Measurements from ENCODE around the gene WDR27.

GRCh38 chr6:169451065-169451838, 250.6 kb downstream of the WDR27 start:
- TF ChIP-seq CTCF (IDR thresholded peaks at IDR 0.05) (no peak), RAD21 (conservative IDR thresholded peaks at IDR 0.05 in 1 of 2, IDR thresholded peaks at IDR 0.05 in 1 of 2) (no peak), REST (IDR thresholded peaks at IDR 0.05) (no peak), EP300 (IDR thresholded peaks at IDR 0.05) (no peak), RFX5 (IDR thresholded peaks at IDR 0.05) (no peak), CHD2 (IDR thresholded peaks at IDR 0.05; ENCODE audit: low read length, partially characterized antibody) (no peak), MYC (IDR thresholded peaks at IDR 0.05; ENCODE audit: borderline replicate concordance, low read length) (no peak), CHD4 (IDR thresholded peaks at IDR 0.05; ENCODE audit: borderline replicate concordance) (no peak)
